ENCODE data around the gene KAT5.
"Not testable (repeated sequence)": the region's sequence is repeated elsewhere in the genome, so short reads cannot be mapped to it uniquely, and the experiment has no call there.

The KAT5 gene

DNA sequence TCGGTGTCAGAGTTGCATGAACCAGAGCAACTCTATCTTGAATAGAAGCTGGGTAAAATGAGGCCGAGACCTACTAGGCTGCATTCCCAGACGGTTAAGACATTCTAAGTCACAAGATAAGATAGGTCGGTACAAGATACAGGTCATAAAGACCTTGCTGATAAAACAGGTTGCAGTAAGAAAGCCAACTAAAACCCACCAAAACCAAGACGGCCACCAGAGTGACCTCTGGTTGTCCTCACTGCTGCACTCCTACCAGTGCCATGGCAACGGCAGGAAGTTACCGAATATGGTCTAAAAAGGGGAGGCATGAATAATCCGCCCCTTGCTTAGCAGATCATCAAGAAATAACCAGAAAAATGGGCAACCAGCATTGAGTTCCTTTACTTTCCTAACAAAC, 2.4 kb upstream of the KAT5 start:
- DNase-seq (ENCODE audit: low read depth in 2 of 2) = no peak

GRCh38 chr11:65710421-65710820, 1.6 kb upstream of the KAT5 start:
- no peak for DNase-seq (ENCODE audit: low read depth in 2 of 2)

DNA sequence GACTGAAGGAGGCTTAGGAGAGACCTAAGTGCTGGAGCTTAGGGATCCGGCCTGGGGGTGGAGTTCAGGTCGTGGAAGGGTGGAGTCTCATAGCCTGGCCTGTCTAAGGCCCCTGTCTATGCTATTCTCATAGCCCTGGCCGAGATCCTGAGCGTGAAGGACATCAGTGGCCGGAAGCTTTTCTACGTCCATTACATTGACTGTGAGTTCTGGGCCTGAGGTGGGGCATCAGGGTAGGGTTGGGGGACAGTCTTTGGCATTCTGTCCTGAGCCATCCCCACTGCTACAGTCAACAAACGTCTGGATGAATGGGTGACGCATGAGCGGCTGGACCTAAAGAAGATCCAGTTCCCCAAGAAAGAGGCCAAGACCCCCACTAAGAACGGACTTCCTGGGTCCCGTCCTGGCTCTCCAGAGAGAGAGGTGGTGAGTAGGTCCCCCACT, 603 bp downstream of the KAT5 start:
- no peak for DNase-seq (ENCODE audit: low read depth in 2 of 2)

DNA sequence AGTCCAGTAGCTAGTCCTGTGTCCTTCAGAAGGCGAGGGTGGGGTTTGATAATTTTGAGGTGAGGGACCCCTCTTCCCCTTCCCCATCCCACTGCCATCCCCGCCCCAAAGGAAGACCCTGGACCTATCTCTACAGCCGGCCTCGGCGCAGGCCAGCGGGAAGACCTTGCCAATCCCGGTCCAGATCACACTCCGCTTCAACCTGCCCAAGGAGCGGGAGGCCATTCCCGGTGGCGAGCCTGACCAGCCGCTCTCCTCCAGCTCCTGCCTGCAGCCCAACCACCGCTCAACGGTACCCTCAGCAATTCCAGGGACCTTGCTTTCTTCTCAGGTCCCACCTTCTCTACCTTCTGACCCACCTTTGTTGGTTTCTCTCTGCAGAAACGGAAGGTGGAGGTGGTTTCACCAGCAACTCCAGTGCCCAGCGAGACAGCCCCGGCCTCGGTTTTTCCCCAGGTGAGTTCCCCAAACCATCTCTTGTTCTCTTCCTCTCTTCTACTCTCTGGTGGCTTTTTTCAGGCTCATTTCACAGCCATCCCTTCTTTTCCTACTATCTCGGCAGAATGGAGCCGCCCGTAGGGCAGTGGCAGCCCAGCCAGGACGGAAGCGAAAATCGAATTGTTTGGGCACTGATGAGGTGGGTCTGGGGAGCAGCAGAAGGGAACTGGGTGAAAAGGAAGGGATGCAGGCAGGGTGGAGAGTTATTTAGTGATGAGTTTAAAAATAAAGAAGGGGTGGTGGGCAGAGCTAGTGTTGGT, 1.3 kb downstream of the KAT5 start:
- no peak for DNase-seq (ENCODE audit: low read depth in 2 of 2)

DNA sequence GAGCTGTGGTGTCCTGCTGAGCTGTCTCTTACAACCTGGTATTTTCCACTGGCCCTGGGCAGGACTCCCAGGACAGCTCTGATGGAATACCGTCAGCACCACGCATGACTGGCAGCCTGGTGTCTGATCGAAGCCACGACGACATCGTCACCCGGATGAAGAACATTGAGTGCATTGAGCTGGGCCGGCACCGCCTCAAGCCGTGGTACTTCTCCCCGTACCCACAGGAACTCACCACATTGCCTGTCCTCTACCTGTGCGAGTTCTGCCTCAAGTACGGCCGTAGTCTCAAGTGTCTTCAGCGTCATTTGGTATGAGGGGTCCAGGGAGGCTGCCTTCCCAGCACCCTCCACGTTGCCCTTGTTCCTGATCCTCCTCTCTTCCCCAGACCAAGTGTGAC, 2.4 kb downstream of the KAT5 start:
- DNase-seq (ENCODE audit: low read depth in 2 of 2) = no peak

DNA sequence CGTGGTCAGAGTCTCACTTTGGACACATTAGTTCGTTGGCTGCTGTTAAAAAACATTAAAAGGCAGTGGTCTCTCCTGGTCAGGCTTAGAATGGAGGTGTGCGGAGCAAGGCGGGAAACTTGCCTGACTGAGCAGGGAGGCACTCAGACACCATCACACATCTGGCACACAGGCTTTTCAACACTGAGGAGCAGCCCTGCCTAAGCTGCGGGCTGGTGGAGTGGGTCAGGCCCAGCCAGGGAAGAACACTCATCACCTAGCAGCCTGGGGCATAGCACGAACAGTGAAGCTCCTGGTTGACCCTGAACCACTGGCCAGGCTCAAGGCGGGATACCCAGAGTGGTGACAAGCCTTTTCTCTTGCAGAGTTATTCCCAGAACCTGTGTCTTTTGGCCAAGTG, 4.2 kb downstream of the KAT5 start:
- DNase-seq (ENCODE audit: low read depth in 2 of 2) = no peak

- no peak for DNase-seq (ENCODE audit: low read depth in 2 of 2)
Measured at GRCh38 chr11:65716774-65717405, 4.8 kb downstream of the KAT5 start.

- no peak for DNase-seq (ENCODE audit: low read depth in 2 of 2)
Measured at GRCh38 chr11:65717906-65718305, 5.9 kb downstream of the KAT5 start.

- no peak for DNase-seq (ENCODE audit: low read depth in 2 of 2)
Measured at GRCh38 chr11:65718531-65718930, 6.5 kb downstream of the KAT5 start.

- no peak for DNase-seq (ENCODE audit: low read depth in 2 of 2)
Measured at GRCh38 chr11:65718964-65719492, 7.0 kb downstream of the KAT5 start.

- DNase-seq (ENCODE audit: low read depth in 2 of 2) = no peak
Measured at GRCh38 chr11:65719871-65720210, 7.8 kb downstream of the KAT5 start.

GRCh38 chr11:65720211-65720934, 8.3 kb downstream of the KAT5 start, which contains the start of gene RNASEH2C:
TSS of gene RNASEH2C (minus strand) at chr11:65720798. CDS start at chr11:65720758, 40 bp downstream.
- DNase-seq (ENCODE audit: low read depth in 2 of 2) = peak; percentile 60 to 69

- no peak for DNase-seq (ENCODE audit: low read depth in 2 of 2)
Measured at GRCh38 chr11:65722261-65722660, 10.2 kb downstream of the KAT5 start.

DNA sequence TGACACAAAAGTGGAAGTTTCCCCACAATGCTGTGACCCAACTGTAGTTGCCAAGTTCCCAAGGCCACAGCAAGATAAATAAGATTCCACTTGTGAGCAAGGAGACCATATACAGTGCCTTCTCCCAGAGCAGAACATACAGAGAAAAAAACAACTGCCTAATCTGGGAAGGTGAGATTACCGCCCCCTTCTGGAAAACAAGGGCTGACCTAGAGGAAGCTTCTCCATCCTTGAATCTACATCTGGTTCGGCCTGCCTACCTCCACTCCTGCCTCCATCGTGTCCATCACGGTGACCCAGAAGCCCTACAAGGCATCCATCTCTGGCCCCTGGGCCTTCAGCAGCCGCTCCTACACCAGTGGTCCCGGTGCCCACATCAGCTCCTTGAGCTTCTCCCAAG, 14.6 kb downstream of the KAT5 start:
- DNase-seq (ENCODE audit: low read depth in 2 of 2) = no peak

GRCh38 chr11:65727865-65728264, 15.8 kb downstream of the KAT5 start:
- DNase-seq (ENCODE audit: low read depth in 2 of 2) = no peak

GRCh38 chr11:65730461-65730860, 18.4 kb downstream of the KAT5 start:
- DNase-seq (ENCODE audit: low read depth in 2 of 2) = no peak

DNA sequence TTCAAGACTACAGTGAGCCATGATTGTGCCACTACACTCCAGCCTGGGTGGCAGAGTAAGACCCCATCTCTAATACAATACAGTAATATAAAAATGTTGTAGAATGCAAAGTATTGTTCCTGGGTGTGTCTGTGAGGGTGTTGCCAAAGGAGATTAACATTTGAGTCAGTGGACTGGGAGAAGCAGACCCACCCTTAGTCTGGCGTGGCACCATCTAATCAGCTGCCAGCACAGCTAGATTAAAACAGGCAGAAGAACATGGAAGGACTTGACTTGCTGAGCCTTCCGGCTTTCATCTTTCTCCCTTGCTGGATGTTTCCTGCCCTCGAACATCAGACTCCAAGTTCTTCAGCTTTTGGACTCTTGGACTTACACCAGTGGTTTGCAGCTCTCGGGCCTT, 23.1 kb downstream of the KAT5 start:
- not testable (repeated sequence) for DNase-seq (ENCODE audit: low read depth in 2 of 2)

GRCh38 chr11:65736810-65737209, 24.8 kb downstream of the KAT5 start:
- no peak for DNase-seq (ENCODE audit: low read depth in 2 of 2)

- DNase-seq (ENCODE audit: low read depth in 2 of 2) = no peak
Measured at GRCh38 chr11:65739022-65739421, 27.0 kb downstream of the KAT5 start.

GRCh38 chr11:65741185-65741584, 29.1 kb downstream of the KAT5 start:
- no peak for DNase-seq (ENCODE audit: low read depth in 2 of 2)

DNA sequence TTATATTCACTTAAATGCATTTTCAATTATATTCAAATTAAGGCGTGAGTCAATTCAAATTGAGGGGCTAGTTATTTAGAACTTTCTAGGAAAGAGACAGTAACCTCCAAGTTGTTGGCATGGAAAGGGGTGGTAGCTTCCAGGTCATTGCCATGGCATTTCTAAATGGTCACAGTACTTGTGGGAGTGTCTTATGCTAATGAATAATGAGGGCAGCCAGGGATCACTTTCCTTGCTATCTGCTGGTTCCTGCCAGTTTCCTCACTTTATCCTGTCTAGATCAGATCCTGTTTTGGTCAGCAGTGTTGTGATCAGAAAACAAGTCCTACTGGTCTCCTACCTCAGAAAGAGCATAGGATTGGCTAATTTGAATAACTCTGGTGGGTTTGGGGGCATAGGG, 30.3 kb downstream of the KAT5 start:
- DNase-seq (ENCODE audit: low read depth in 2 of 2) = no peak

GRCh38 chr11:65743681-65744025, 31.6 kb downstream of the KAT5 start:
- DNase-seq (ENCODE audit: low read depth in 2 of 2) = no peak
